GM21619 (cell line): Measurements from ENCODE around the gene KIF3C.
"Not testable (repeated sequence)": the region's sequence is repeated elsewhere in the genome, so short reads cannot be mapped to it uniquely, and the experiment has no call there.

Experiments
- ATAC-seq: cut with Tn5 transposase; IDR thresholded peaks from one replicate; pipeline ENCODE4 v1.9.1; 2021; ENCODE audit not compliant: unreplicated experiment

KIF3C gene

GRCh38 chr2:25966531-25967270 is 15.6 kb downstream of the KIF3C start:
- no peak for ATAC-seq

- ATAC-seq = no peak
Observed at GRCh38 chr2:25964891-25965290, 17.4 kb downstream of the KIF3C start.

- no peak for ATAC-seq
Observed at GRCh38 chr2:25960920-25961319, 21.4 kb downstream of the KIF3C start.

- ATAC-seq = no peak
Observed at GRCh38 chr2:25960396-25960795, 21.9 kb downstream of the KIF3C start.

GRCh38 chr2:25958611-25959010 is 23.7 kb downstream of the KIF3C start:
- not testable (repeated sequence) for ATAC-seq

GRCh38 chr2:25957743-25958142 is 24.6 kb downstream of the KIF3C start:
- no peak for ATAC-seq

GRCh38 chr2:25955869-25956535 is 26.3 kb downstream of the KIF3C start:
- ATAC-seq = no peak

- no peak for ATAC-seq
Observed at GRCh38 chr2:25955036-25955435, 27.3 kb downstream of the KIF3C start.

GRCh38 chr2:25954199-25954752 is 28.0 kb downstream of the KIF3C start:
- ATAC-seq = no peak

GRCh38 chr2:25951071-25951547 is 31.2 kb downstream of the KIF3C start:
- ATAC-seq = no peak

- no peak for ATAC-seq
Observed at GRCh38 chr2:25948437-25948836, 33.9 kb downstream of the KIF3C start.

GRCh38 chr2:25941042-25941441 is 41.3 kb downstream of the KIF3C start:
- ATAC-seq = no peak

GRCh38 chr2:25939257-25939668 is 43.0 kb downstream of the KIF3C start:
- ATAC-seq = no peak

- no peak for ATAC-seq
Observed at GRCh38 chr2:25938345-25938744, 44.0 kb downstream of the KIF3C start.

GRCh38 chr2:25936889-25937545 is 45.3 kb downstream of the KIF3C start:
- no peak for ATAC-seq

- ATAC-seq = no peak
Observed at GRCh38 chr2:25933622-25934021, 48.7 kb downstream of the KIF3C start.

- no peak for ATAC-seq
Observed at GRCh38 chr2:25929789-25930473, 52.4 kb downstream of the KIF3C start.

- ATAC-seq = no peak
Observed at GRCh38 chr2:25928668-25929067, 53.6 kb downstream of the KIF3C start.

- ATAC-seq = no peak
Observed at GRCh38 chr2:25926984-25927756, 55.1 kb downstream of the KIF3C start.

GRCh38 chr2:25922501-25922900 is 59.8 kb downstream of the KIF3C start:
- ATAC-seq = no peak
